ENCODE data around the gene FRK.

FRK gene

DNA sequence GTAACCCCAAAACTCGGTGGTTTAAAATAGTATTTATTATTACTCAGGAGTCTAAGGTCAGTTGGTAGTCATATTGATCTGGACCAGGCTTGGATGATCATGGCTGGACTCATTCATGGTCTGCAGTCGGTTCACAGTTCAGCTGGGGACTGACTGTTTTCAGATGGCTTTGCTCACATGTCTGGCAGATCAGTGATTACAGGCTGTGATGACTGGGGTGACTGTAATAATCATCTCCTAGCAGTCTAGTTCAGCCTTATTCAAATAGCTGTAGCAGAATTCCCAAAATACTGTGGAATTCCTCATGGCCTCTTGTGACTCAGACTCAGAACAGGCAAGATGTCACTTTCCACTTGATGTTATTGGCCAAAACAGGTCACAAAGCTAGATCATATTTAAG lies 23.6 kb upstream of the FRK start:
- no peak overlapping the region for H3K27ac Mint-ChIP-seq
- H3K4me3 Mint-ChIP-seq = no peak overlapping the region
- no peaks in the 10 kb centered on the region for H3K9me3 Mint-ChIP-seq
- no peaks in the 10 kb centered on the region for H3K36me3 Mint-ChIP-seq (ENCODE audit: low read depth)
- no peaks in the 10 kb centered on the region for H3K4me1 Mint-ChIP-seq
- no peaks in the 10 kb centered on the region for H3K27me3 Mint-ChIP-seq (ENCODE audit: low read depth)
- TF ChIP-seq, protein P1, sequence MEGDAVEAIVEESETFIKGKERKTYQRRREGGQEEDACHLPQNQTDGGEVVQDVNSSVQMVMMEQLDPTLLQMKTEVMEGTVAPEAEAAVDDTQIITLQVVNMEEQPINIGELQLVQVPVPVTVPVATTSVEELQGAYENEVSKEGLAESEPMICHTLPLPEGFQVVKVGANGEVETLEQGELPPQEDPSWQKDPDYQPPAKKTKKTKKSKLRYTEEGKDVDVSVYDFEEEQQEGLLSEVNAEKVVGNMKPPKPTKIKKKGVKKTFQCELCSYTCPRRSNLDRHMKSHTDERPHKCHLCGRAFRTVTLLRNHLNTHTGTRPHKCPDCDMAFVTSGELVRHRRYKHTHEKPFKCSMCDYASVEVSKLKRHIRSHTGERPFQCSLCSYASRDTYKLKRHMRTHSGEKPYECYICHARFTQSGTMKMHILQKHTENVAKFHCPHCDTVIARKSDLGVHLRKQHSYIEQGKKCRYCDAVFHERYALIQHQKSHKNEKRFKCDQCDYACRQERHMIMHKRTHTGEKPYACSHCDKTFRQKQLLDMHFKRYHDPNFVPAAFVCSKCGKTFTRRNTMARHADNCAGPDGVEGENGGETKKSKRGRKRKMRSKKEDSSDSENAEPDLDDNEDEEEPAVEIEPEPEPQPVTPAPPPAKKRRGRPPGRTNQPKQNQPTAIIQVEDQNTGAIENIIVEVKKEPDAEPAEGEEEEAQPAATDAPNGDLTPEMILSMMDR (IDR thresholded peaks at IDR 0.05; ENCODE audit: unreplicated experiment in 3 of 3) = no peak

DNA sequence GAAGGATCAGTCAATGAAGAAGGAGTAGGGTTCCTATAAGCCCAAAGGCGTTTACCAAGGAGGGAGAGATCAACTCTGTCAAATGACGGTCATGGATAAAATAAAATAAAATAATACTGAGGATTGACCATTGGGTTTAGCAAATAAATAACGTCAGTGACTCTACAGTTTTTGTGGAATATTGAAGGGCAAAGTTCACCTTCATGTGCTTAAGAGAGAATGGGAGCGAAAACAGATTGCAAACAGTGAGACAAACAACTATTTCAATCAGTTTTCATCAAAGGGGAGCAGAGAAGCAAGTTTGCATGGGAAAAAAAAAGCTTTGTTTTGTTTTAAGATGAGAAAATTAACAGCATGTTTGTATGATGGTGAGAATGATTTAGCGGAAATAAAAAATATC lies 22.4 kb upstream of the FRK start:
- no peaks in the 10 kb centered on the region for H3K27me3 Mint-ChIP-seq (ENCODE audit: low read depth)
- no peak overlapping the region for H3K4me3 Mint-ChIP-seq
- no peaks in the 10 kb centered on the region for H3K36me3 Mint-ChIP-seq (ENCODE audit: low read depth)
- TF ChIP-seq, protein P1 (IDR thresholded peaks at IDR 0.05; ENCODE audit: unreplicated experiment in 3 of 3) = no peak
- H3K27ac Mint-ChIP-seq = no peak overlapping the region
- no peaks in the 10 kb centered on the region for H3K9me3 Mint-ChIP-seq
- H3K4me1 Mint-ChIP-seq = no peaks in the 10 kb centered on the region

DNA sequence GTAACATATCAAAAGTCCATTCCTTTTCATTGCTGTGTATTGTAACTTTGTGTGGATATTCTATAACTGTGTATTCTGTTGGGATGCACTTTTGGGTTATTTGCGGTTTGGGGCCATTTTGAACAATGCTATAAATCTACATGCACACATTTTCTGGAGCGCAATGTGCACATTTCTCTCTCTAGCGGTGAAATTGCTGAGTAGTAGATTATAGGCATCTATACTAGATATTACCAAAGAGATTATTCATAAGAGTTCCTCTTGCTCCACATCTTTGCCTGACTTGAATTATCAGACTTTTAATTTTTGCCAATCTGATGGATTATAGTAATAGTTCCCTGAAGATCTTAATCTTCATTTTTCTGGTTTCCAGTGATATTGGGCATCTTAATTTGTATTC lies 18.3 kb upstream of the FRK start:
- Mint-ChIP-seq H3K27ac (no peak overlapping the region), H3K4me3 (no peak overlapping the region), H3K4me1 (no peaks in the 10 kb centered on the region), H3K9me3 (no peaks in the 10 kb centered on the region), H3K36me3 (ENCODE audit: low read depth) (no peaks in the 10 kb centered on the region), H3K27me3 (ENCODE audit: low read depth) (no peaks in the 10 kb centered on the region)
- TF ChIP-seq, protein P1 (IDR thresholded peaks at IDR 0.05; ENCODE audit: unreplicated experiment in 3 of 3) = no peak

DNA sequence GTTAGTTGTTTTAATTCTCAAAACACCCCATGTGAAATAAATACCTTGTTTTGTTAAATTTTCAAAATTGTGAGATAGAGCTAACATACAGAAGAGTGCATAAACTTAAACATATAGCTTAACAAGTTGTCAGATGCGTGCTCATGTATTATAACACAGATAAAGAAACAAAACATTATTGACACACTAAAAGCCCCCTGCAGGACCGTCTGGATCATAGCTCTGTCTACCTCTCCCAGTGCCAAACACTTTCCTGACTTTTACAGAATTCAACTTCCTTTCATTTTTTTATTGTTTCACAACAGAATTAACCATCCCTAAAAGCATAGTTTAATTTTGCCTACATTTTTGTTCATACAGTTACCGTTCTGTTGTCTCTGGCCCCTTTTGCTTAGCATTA lies 17.8 kb upstream of the FRK start:
- Mint-ChIP-seq H3K27ac (no peak overlapping the region), H3K4me1 (no peaks in the 10 kb centered on the region), H3K4me3 (no peak overlapping the region), H3K27me3 (ENCODE audit: low read depth) (no peaks in the 10 kb centered on the region), H3K36me3 (ENCODE audit: low read depth) (no peaks in the 10 kb centered on the region), H3K9me3 (no peaks in the 10 kb centered on the region)
- TF ChIP-seq, protein P1 (IDR thresholded peaks at IDR 0.05; ENCODE audit: unreplicated experiment in 3 of 3) = no peak

DNA sequence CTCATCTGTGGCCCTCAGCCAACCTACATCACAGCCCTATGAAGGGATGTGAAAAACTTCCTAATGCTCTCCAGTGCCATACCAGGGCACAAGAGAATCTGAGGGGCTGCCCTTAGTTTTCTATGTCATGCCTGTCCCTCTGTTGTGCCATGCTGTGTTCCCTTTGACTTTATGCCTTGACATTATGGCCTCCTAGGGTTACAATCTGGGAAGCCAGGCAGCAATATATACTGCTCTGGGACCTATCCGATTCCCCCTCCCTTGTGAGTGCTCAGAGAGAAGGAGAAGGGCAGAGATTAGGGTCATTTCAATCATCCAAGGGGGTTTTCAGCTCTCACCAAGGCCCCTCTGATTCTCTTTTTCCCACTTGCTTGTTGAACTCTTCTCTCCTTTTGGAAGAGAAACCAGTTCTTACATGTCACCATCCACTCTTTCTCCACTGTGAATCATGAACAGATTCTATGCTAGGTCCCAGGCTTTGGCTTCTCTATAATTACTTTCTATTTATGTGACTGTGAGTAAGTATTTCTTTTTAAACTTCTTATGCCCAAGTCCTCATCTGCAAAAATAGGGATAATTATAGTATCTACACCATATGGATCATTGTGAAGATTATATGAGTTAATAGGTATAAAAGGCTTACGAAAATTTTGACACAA lies 14.2 kb upstream of the FRK start:
- Mint-ChIP-seq H3K27ac (no peak overlapping the region), H3K27me3 (ENCODE audit: low read depth) (no peaks in the 10 kb centered on the region), H3K36me3 (ENCODE audit: low read depth) (no peaks in the 10 kb centered on the region), H3K4me1 (no peaks in the 10 kb centered on the region), H3K4me3 (no peak overlapping the region), H3K9me3 (no peaks in the 10 kb centered on the region)
- TF ChIP-seq, protein P1 (IDR thresholded peaks at IDR 0.05; ENCODE audit: unreplicated experiment in 3 of 3) = no peak

DNA sequence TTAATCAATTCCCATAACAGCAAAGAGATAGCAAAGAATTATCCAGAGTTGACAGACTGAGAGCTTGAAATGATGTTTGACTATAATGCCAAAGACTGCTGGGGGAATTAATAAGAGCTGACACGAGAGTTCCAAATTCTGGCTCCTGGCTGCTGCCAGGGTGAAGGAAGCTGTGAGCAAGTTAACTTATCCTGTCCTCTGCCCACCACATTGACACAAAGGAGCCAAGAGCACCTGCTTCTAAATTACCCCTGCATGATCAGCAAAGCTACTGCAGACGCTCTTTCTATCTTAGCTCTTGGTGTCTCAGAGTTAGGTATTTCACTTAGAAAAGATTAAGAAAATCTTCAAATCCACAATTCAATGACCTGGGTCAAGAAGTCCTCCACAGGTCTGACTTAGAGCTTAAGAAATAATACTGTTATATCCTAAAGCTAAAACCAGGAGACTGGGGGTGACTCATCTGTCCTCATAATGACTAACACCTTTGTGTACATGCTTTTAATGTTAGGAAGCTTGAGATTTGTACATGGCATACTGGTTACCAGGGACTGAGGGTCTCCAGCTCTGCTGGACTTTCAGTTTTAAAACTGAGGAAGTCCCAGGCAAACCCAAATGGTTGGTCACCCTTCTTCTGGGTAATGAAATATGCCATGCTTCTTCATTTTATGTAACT lies 13.2 kb upstream of the FRK start:
- no peak overlapping the region for H3K27ac Mint-ChIP-seq
- TF ChIP-seq, protein P1 (IDR thresholded peaks at IDR 0.05; ENCODE audit: unreplicated experiment in 3 of 3) = no peak
- H3K4me1 Mint-ChIP-seq = no peaks in the 10 kb centered on the region
- no peaks in the 10 kb centered on the region for H3K9me3 Mint-ChIP-seq
- H3K27me3 Mint-ChIP-seq (ENCODE audit: low read depth) = no peaks in the 10 kb centered on the region
- H3K4me3 Mint-ChIP-seq = no peak overlapping the region
- no peaks in the 10 kb centered on the region for H3K36me3 Mint-ChIP-seq (ENCODE audit: low read depth)
